ENCODE results near the gene ADGRL2.

Gene ADGRL2

DNA sequence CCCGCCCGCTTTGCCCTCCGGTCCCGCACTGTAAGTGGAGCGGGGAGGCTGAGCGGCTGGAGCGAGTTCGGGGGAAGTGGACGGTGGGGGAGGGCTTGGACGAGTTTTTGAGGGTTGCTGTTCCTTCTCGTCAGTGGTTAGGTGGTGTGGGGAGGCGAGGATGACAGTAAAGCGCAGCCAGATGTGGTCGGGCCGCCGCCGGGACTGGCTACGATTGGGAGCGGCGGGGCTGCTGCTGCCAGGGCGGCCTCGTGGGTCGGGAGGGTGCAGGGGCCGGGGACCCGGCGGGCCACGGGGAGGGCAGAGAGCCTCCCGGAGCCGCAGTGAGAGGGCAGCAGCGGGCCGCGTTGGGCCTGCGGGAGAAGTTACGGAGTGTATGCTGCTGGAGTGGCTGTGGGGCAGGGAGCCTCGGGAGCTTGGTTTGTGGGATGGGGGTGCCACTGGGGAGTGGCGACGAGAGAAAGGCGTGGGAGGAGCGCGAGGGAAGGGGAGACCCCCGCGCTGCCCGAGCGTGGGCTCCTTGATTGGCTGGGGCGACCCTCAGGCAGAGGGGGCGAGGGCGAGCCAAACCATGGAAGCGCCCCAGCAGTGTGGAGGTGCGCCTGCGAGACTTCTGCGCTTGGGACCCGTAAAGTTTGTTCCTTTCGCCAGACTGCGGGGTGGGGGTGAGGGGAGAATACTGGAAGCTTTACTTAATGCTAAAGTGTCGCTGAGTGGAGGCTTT is 2.1 kb downstream of the ADGRL2 start:
- Histone ChIP-seq H3K4me3 (ENCODE audit: low read depth in 1 of 2, low read length in 1 of 2) (no peak overlapping the region), H3K36me3 (no peaks in the 10 kb centered on the region), H3K27me3 (peaks cover 100% of the 10 kb centered on the region), H3K27ac (no peak overlapping the region), H3K9me3 (no peaks in the 10 kb centered on the region), H3K4me1 (ENCODE audit: control insufficient read depth in 1 of 2, insufficient read depth in 1 of 2, low read depth in 1 of 2, low read length in 1 of 2) (peaks cover 4 to 5% of the 10 kb centered on the region in 2 experiments)
- TF ChIP-seq, protein P1, sequence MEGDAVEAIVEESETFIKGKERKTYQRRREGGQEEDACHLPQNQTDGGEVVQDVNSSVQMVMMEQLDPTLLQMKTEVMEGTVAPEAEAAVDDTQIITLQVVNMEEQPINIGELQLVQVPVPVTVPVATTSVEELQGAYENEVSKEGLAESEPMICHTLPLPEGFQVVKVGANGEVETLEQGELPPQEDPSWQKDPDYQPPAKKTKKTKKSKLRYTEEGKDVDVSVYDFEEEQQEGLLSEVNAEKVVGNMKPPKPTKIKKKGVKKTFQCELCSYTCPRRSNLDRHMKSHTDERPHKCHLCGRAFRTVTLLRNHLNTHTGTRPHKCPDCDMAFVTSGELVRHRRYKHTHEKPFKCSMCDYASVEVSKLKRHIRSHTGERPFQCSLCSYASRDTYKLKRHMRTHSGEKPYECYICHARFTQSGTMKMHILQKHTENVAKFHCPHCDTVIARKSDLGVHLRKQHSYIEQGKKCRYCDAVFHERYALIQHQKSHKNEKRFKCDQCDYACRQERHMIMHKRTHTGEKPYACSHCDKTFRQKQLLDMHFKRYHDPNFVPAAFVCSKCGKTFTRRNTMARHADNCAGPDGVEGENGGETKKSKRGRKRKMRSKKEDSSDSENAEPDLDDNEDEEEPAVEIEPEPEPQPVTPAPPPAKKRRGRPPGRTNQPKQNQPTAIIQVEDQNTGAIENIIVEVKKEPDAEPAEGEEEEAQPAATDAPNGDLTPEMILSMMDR (IDR thresholded peaks at IDR 0.05): no peak

DNA sequence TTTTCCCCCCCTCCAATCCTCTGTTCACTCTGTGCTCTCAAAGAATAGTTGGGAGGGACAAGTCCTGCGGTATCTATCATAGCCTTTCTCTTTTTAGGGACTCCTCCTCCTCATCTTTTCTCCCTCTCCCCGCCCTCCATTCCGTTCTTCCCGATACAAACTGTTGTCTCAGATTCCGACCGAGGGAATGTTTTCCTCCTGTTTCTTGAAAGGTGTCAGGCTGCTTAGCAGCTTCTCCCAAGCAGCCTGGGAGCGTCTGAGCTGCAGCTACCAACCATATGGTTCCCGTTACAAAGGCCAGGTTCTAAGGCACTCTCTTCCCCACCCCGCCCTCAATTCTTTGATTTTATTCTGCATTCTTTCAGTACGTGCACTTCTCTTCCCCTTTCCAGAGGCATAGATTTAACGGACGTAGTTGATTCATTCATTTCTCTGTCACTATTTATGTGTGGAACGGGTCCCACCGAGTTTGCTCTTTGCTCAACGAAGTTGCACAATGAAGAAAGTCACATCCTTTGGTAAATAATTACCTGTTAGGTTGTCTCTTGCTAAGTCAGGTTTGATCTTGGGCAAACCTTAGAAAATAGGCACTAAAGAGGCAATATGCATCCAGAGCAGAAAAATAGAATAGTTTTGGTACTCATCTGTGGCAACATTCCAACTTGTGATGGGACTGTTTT is 2.8 kb downstream of the ADGRL2 start:
- Histone ChIP-seq H3K4me1 (ENCODE audit: control insufficient read depth in 1 of 2, insufficient read depth in 1 of 2, low read depth in 1 of 2, low read length in 1 of 2) (peaks cover 4 to 5% of the 10 kb centered on the region in 2 experiments), H3K4me3 (ENCODE audit: low read depth in 1 of 2, low read length in 1 of 2) (no peak overlapping the region), H3K27me3 (peaks cover 100% of the 10 kb centered on the region), H3K36me3 (no peaks in the 10 kb centered on the region), H3K9me3 (no peaks in the 10 kb centered on the region), H3K27ac (no peak overlapping the region)
- TF ChIP-seq, protein P1 (IDR thresholded peaks at IDR 0.05): no peak

DNA sequence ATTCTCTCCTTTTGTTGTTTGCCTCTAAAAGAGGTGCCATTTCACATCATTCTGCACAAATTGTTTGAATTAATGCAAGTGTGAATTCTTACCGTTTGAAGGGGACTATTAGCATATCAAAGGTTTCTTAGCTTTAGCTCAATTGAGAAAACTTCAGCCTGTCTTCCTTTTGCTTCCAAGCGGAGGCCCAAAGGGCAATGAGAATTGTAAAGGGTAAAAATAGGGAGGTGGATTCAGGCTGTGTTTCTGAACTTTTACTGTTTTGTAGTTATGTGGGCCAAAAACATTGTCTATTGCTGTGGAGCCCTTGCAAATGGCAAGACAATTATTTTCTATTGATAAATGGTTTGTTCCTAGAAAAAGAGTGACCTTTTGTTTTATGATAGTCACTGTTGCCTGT is 3.6 kb downstream of the ADGRL2 start:
- Histone ChIP-seq H3K4me3 (ENCODE audit: low read depth in 1 of 2, low read length in 1 of 2) (no peak overlapping the region), H3K9me3 (no peaks in the 10 kb centered on the region), H3K27ac (no peak overlapping the region), H3K36me3 (no peaks in the 10 kb centered on the region), H3K27me3 (peaks cover 99% of the 10 kb centered on the region), H3K4me1 (ENCODE audit: control insufficient read depth in 1 of 2, insufficient read depth in 1 of 2, low read depth in 1 of 2, low read length in 1 of 2) (peaks cover 4 to 5% of the 10 kb centered on the region in 2 experiments)
- TF ChIP-seq, protein P1 (IDR thresholded peaks at IDR 0.05): no peak

DNA sequence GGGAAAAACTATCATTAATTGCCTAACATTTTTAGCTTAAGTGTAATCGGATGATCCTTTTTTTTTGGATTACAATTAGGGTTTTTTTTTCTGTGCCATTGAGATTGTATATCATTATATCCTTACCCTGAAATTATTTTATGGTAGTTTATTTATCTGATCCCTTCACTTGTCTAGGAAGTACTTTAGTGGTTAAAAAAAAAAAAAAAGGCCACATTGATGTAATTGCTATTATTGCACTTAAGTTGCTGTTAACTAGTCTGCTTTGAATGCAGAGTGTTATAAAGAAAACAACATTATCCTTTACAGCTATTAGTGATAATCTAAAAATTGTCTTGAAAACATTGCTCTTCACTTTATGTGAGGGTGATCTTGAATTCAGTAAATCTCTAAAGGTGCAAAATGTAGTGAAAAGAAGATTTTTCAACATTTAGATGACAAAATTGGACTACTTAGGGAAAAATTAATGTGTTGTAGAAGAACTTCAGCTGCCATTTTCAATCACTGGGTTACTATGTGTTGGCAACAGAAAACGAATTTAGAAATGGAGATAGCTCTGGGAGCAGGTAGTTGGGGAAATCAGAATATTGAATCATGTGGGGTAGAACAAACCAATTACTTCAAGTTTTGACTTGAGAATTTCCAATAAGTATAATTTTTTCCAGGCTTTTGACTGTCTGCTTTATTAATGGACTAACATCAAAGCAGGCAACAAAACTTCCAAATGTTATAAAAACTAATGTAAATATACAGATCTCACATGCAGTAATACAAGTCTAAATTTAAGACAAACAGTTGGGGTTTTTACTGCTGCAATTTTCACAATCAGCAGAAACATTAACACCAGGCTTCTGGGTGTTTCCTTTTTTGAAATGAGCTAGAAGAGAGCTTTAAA is 5.0 kb downstream of the ADGRL2 start:
- Histone ChIP-seq H3K4me1 (ENCODE audit: control insufficient read depth in 1 of 2, insufficient read depth in 1 of 2, low read depth in 1 of 2, low read length in 1 of 2) (peaks cover 4 to 5% of the 10 kb centered on the region in 2 experiments), H3K27ac (no peak overlapping the region), H3K27me3 (peaks cover 99% of the 10 kb centered on the region), H3K36me3 (no peaks in the 10 kb centered on the region), H3K4me3 (ENCODE audit: low read depth in 1 of 2, low read length in 1 of 2) (no peak overlapping the region), H3K9me3 (no peaks in the 10 kb centered on the region)
- TF ChIP-seq, protein P1 (IDR thresholded peaks at IDR 0.05): no peak

DNA sequence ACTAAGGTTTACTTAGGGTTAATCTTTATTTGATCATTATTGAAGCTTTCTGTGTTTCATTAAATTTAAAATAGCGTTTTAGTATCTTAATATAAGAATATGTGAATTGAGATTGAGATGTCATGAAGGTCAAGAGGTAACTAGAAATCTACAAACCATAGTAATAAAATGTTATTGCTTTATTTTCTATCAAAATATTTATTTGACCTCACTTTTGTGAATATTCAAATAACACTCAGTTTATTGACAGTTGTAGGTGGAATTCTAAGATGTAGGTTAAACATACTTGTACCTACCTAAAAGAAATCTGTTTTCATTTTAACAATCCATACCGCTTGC is 5.7 kb downstream of the ADGRL2 start:
- peaks cover 99% of the 10 kb centered on the region for H3K27me3 ChIP-seq
- H3K36me3 ChIP-seq: no peaks in the 10 kb centered on the region
- no peak overlapping the region for H3K27ac ChIP-seq
- no peaks in the 10 kb centered on the region for H3K9me3 ChIP-seq
- no peak overlapping the region for H3K4me3 ChIP-seq (ENCODE audit: low read depth in 1 of 2, low read length in 1 of 2)
- H3K4me1 ChIP-seq (ENCODE audit: control insufficient read depth in 1 of 2, insufficient read depth in 1 of 2, low read depth in 1 of 2, low read length in 1 of 2): peaks cover under 1 to 3% of the 10 kb centered on the region in 2 experiments
- TF ChIP-seq, protein P1 (IDR thresholded peaks at IDR 0.05): no peak
